HG02763 (cell line): ENCODE results near the gene PRKCE.

Source experiments
- ATAC-seq: cut with Tn5 transposase; IDR thresholded peaks from one replicate; pipeline ENCODE4 v1.9.1; 2021; ENCODE audit warnings: mild to moderate bottlenecking, moderate library complexity; ENCODE audit not compliant: unreplicated experiment

PRKCE gene

GRCh38 chr2:46082531-46083485, 431.3 kb downstream of the PRKCE start:
- no peak for ATAC-seq

DNA sequence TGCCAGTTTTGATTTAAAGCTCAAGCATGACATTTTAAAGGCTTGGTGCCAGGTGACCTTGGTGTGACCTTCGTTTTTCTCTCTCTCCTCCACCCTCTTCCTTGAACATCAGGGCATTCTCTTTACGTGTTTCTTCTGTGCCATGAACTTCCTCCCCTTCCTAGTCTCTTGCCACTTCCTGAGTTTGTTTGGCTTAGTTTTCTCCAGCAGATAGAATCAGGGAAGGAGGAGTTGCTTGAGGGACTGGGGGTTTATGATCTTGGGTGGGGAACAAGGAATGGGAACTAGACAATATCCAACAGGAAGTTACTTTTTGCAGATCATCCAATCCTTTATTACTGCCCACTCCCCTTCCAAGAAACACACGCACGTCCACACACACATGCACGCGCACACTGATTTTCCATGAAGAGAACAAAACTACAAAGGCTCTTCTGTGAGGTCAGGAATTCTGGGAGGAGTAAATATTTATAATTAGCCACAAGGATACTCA, 435.1 kb downstream of the PRKCE start:
- no peak for ATAC-seq

GRCh38 chr2:46087492-46087891, 436.0 kb downstream of the PRKCE start:
- no peak for ATAC-seq

- no peak for ATAC-seq
Observed at GRCh38 chr2:46091004-46091403, 439.5 kb downstream of the PRKCE start.

- ATAC-seq: no peak
Observed at GRCh38 chr2:46091961-46092667, 440.6 kb downstream of the PRKCE start.

- ATAC-seq: no peak
Observed at GRCh38 chr2:46094689-46095088, 443.2 kb downstream of the PRKCE start.

GRCh38 chr2:46095830-46096229, 444.4 kb downstream of the PRKCE start:
- no peak for ATAC-seq

GRCh38 chr2:46096260-46096659, 444.8 kb downstream of the PRKCE start:
- ATAC-seq: no peak

DNA sequence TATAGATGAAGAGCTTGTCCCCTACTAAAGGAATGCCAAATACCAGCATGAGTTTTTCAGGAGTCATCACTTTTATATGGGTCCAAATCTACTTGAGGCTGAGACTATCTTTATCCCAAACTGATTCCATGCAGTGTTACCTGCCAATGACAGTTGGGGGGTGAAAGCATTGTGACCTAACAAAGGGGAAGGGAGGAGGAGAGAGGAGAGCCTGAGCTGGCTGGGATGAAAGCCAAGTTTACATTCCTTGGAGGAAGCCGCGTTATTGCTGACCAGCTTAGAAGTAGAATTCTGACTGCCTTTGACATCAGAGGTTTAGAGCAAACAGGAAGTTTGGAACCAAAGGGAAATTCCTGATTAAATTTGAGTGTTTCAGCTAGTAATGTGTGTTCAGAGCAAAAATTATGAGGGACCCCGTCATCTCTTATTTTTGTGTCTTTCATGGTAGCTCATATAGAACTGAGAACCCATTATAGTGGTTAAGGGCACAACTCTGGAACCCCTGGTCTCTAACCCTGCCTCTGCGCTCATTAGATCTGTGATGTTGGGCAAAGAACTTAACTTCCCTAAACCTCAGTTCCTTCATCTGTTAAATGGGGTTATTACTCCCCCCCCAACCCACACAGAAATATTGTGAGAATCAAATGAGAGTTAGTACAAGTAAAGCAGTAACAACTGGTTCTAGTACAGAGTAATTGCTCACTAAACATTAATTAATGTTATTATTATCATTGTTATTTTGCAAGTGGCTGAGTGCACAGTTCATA, 446.4 kb downstream of the PRKCE start:
- ATAC-seq: no peak

DNA sequence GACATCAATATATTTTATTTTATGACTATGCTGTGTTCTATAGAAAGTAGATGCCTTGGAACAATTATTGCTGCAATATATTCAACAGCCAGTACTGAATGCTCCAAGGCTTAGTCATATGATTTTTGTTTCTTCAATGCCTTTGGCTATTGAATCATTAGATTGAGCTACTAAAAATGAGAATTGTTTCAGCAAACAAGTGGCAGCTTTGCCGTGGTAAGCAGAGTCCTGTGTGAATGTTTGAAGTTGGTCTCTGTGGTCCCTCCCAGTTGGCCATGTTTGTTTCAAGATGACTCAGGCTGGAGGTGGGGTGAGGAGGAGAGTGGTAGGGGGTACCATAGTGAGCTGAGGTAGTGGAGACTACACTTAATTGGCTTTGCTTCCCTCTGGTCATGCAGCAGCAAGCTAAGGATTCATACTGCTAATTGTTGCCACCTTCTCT, 447.2 kb downstream of the PRKCE start:
- no peak for ATAC-seq

- no peak for ATAC-seq
Observed at GRCh38 chr2:46101557-46102220, 450.2 kb downstream of the PRKCE start.

DNA sequence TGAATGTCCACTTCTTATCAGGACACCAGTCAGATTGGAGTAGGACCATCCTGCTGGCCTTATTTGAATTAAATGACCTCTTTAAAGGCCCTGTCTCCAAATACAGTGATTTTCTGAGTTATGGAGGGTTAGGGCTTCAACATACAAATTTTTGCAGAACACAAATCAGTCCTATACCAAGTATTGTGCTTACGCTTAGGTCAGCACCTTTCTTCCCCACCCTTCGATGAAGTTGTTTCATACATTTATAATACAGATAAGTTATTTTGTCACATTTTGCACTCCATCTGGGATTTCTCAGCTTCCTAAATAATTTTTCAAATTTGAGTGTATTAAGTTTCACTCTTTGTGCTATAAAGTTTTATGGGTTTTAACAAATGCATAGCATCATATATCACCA, 455.2 kb downstream of the PRKCE start:
- ATAC-seq: no peak

DNA sequence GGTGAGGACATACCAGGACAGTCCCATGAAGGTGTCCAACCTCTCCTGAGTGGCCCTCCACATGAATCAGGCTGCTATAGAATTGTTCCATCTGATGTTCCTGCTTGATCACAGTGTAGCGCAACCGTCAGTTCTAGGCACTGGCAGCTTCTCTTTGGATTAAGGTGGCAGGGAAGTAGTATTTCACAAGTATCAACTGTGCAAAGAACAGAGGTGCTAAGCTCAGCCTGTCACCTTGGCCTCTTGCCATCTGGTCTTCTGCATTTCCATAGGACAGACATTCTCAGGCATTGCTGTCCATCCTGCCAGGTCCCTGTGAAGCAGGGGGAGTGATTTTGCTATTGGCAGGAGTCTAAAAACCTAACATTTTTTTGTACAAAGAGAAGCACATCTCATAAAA, 463.5 kb downstream of the PRKCE start:
- ATAC-seq: no peak

DNA sequence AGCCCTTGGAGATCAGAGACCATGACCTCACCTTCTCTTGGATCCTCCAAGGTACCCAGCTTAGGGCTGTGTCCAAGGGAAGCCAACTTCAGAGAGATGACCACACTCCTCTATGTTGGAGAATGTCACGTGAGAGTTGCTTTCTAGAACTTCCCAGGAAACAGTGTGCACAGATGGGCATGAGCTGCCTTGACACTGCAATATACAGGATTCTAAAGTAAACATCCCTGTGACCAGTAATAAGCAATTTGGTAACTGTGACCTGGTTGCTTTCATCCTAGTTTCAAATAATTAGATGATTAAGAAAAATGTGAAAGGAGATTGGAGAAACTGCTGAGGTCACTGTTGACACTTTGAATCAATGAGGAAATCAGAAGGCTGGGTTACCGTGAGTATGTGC, 464.7 kb downstream of the PRKCE start:
- ATAC-seq: no peak

- no peak for ATAC-seq
Observed at GRCh38 chr2:46116553-46116991, 465.1 kb downstream of the PRKCE start.

DNA sequence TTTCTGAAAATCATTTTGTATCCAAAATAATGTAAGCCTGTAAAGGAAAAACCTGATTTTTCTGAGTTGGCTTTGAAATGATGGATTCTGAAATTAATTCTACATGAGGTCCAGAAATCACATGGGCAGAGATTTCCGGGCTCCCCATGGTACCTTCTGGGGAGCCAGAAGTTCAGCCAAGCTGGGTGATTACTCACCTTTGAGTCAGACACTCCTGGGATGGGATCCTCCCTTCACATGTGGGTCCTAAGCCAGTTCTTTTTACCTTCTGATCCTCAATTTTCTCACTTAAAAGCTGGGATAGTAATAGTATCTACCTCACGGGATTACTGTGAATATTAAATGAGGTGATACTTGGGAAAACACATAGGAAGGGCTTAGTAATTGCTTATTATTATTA, 465.9 kb downstream of the PRKCE start:
- no peak for ATAC-seq

GRCh38 chr2:46117994-46118393, 466.5 kb downstream of the PRKCE start:
- no peak for ATAC-seq

- no peak for ATAC-seq
Observed at GRCh38 chr2:46118656-46119371, 467.3 kb downstream of the PRKCE start.

GRCh38 chr2:46119453-46119852, 468.0 kb downstream of the PRKCE start:
- ATAC-seq: no peak
